ENCODE results near the gene NHLH2.

DNA sequence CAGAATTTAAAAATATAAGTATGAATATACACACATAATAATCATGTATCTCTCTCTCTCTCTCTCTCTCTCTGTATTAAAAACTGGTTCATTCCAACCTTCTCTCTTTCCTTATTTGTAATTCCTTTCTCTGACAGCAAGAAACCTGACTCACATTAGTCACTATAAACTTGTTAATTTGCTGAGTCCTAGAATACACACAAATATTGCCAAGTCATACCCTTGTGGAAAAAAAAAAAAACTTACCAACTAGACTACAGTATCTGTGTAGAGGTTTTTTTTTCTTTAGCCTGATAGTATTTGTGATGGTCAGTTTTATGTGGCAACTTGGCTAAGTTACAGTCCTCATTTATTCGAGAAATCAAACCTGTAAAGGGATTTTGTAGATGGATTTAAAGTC, 26.3 kb upstream of the NHLH2 start:
- TF ChIP-seq, protein P1, sequence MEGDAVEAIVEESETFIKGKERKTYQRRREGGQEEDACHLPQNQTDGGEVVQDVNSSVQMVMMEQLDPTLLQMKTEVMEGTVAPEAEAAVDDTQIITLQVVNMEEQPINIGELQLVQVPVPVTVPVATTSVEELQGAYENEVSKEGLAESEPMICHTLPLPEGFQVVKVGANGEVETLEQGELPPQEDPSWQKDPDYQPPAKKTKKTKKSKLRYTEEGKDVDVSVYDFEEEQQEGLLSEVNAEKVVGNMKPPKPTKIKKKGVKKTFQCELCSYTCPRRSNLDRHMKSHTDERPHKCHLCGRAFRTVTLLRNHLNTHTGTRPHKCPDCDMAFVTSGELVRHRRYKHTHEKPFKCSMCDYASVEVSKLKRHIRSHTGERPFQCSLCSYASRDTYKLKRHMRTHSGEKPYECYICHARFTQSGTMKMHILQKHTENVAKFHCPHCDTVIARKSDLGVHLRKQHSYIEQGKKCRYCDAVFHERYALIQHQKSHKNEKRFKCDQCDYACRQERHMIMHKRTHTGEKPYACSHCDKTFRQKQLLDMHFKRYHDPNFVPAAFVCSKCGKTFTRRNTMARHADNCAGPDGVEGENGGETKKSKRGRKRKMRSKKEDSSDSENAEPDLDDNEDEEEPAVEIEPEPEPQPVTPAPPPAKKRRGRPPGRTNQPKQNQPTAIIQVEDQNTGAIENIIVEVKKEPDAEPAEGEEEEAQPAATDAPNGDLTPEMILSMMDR (IDR thresholded peaks at IDR 0.05) = no peak
- TF ChIP-seq POLR2A (IDR thresholded peaks at IDR 0.05; ENCODE audit: low read length) = no peak
- TF ChIP-seq EP300 (IDR thresholded peaks at IDR 0.05) = no peak
- no peak for TF ChIP-seq ZC3H11A (IDR thresholded peaks at IDR 0.05)
- no peak for TF ChIP-seq CEBPB (IDR thresholded peaks at IDR 0.05)
- TF ChIP-seq TP53 (CRISPR knock-in tag; IDR thresholded peaks at IDR 0.05) = no peak
- no peak for TF ChIP-seq KDM1A (IDR thresholded peaks at IDR 0.05; ENCODE audit: low read depth)

Measured in A549 (cell line).